Neural cell (in vitro differentiated cells): ENCODE data around the gene OR8H3. TPM values are rescaled to one million over a fixed set of nuclear protein-coding genes. Genes with fewer than 3 reads are reported as not detected.
"Not testable (repeated sequence)": the region's sequence is repeated elsewhere in the genome, so short reads cannot be mapped to it uniquely, and the experiment has no call there.

ENCODE experiments used
- H2AFZ ChIP-seq: fragments of 200-600, 300-800 bp; sonication (generic), shearing (Covaris generic); 2 replicates; pipeline ENCODE4 v1.6.0; 2014; ENCODE audit warnings: low read depth, mild to moderate bottlenecking, antibody characterized with exemption, low read length, moderate library complexity
- H3F3A ChIP-seq: fragments of 200-600 bp; shearing (Covaris generic); 2 replicates; pipeline ENCODE4 v1.6.1; 2016; ENCODE audit warnings: mild to moderate bottlenecking, moderate library complexity, mixed read lengths, antibody characterized with exemption, low read length; ENCODE audit not compliant: insufficient read depth, poor library complexity, severe bottlenecking
- H3K27ac ChIP-seq: fragments of 200-600, 300-800 bp; sonication (generic), shearing (Covaris generic); 2 replicates; pipeline ENCODE4 v1.5.1; 2014; ENCODE audit warnings: mild to moderate bottlenecking, low read length, moderate library complexity
- H3K27me3 ChIP-seq: fragments of 300-800, 200-600 bp; sonication (generic), shearing (Covaris generic); 2 replicates; pipeline ENCODE4 v1.6.0; 2014; ENCODE audit warnings: mild to moderate bottlenecking, low read depth, low read length, moderate library complexity; ENCODE audit not compliant: insufficient read depth
- H3K36me3 ChIP-seq: fragments of 300-800, 200-600 bp; sonication (generic), shearing (Covaris generic); 2 replicates; pipeline ENCODE4 v1.5.1; 2014; ENCODE audit warnings: mild to moderate bottlenecking, antibody characterized with exemption, low read length, moderate library complexity; ENCODE audit not compliant: insufficient read depth
- H3K4me2 ChIP-seq: fragments of 300-800, 200-600 bp; sonication (generic), shearing (Covaris generic); 2 replicates; pipeline ENCODE4 v1.6.0; 2014; ENCODE audit warnings: mild to moderate bottlenecking, low read length
- H3K4me3 ChIP-seq: fragments of 300-800, 200-600 bp; sonication (generic), shearing (Covaris generic); 2 replicates; pipeline ENCODE4 v1.5.1; 2014; ENCODE audit warnings: mild to moderate bottlenecking, low read length, moderate library complexity
- H3K79me2 ChIP-seq: fragments of 200-600 bp; shearing (Covaris generic); replicated peaks from 2 replicates; pipeline ENCODE4 v1.6.0; 2014; ENCODE audit warnings: mild to moderate bottlenecking, low read length, moderate library complexity; ENCODE audit not compliant: insufficient read depth
- H3K9ac ChIP-seq: fragments of 300-800, 200-600 bp; sonication (generic), shearing (Covaris generic); 2 replicates; pipeline ENCODE4 v1.6.1; 2016; ENCODE audit warnings: mild to moderate bottlenecking, low read length, mixed read lengths
- H3K9me2 ChIP-seq: fragments of 200-600 bp; shearing (Covaris generic); 2 replicates; pipeline ENCODE4 v1.6.1; 2016; ENCODE audit warnings: mild to moderate bottlenecking, low read length, mixed read lengths; ENCODE audit not compliant: insufficient read depth
- H3K9me3 ChIP-seq: fragments of 200-600, 300-800 bp; sonication (generic), shearing (Covaris generic); 2 replicates; pipeline ENCODE4 v1.6.1; 2016; ENCODE audit warnings: mild to moderate bottlenecking, mixed run types, low read length, moderate library complexity, mixed read lengths
- H4K20me1 ChIP-seq: fragments of 200-600 bp; shearing (Covaris generic); 2 replicates; pipeline ENCODE4 v1.6.1; 2016; ENCODE audit warnings: mild to moderate bottlenecking, mixed run types; ENCODE audit not compliant: insufficient read depth
- CTCF ChIP-seq: fragments of 450-650 bp; IDR thresholded peaks from 2 replicates; pipeline ENCODE4 v1.5.1; 2014; ENCODE audit warnings: antibody characterized with exemption, mild to moderate bottlenecking, moderate library complexity; ENCODE audit not compliant: poor library complexity, severe bottlenecking
- EP300 ChIP-seq: fragments of 450-650 bp; conservative IDR thresholded peaks from 2 replicates; pipeline ENCODE4 v1.6.1; 2014; ENCODE audit warnings: antibody characterized with exemption, mild to moderate bottlenecking, moderate library complexity; ENCODE audit not compliant: poor library complexity, severe bottlenecking
- EZH2 ChIP-seq: fragments of 200-600, 300-800 bp; shearing (Covaris generic), sonication (generic); IDR thresholded peaks from 2 replicates; pipeline ENCODE4 v1.6.1; 2014; ENCODE audit warnings: antibody characterized with exemption, low read length, borderline replicate concordance, mild to moderate bottlenecking; ENCODE audit not compliant: insufficient read depth, poor library complexity, severe bottlenecking
- MXI1 ChIP-seq: fragments of 450-650 bp; conservative IDR thresholded peaks from 2 replicates; pipeline ENCODE4 v1.6.1; 2014; ENCODE audit warnings: antibody characterized with exemption, mild to moderate bottlenecking; ENCODE audit not compliant: poor library complexity, severe bottlenecking
- POLR2AphosphoS5 ChIP-seq: IDR thresholded peaks from 2 replicates; pipeline ENCODE4 v1.6.1; 2012
- RAD21 ChIP-seq: fragments of 450-650 bp; conservative IDR thresholded peaks from 2 replicates; pipeline ENCODE4 v1.6.1; 2014; ENCODE audit warnings: antibody characterized with exemption, mild to moderate bottlenecking, moderate library complexity
- SMC3 ChIP-seq: fragments of 450-650 bp; conservative IDR thresholded peaks from 2 replicates; pipeline ENCODE4 v1.6.1; 2014; ENCODE audit warnings: antibody characterized with exemption, mild to moderate bottlenecking, moderate library complexity; ENCODE audit not compliant: poor library complexity
- TAF1 ChIP-seq: IDR thresholded peaks from 2 replicates; pipeline ENCODE4 v1.6.1; 2012; ENCODE audit warnings: low read depth
- polyA plus RNA-seq: library from polyadenylated mRNA; depleted of rRNA; stranded (reverse); fragments of >200 nt; gene quantifications from 2 replicates; pipeline ENCODE4 v1.2.3, GENCODE V29; 2014
- TF ChIP-seq, protein P1 (sequence below): IDR thresholded peaks from 2 replicates; pipeline ENCODE4 v1.6.1; 2012; ENCODE audit warnings: borderline replicate concordance

Gene OR8H3
- polyA plus RNA-seq, 1 donor from 2014 or later: not detected

DNA sequence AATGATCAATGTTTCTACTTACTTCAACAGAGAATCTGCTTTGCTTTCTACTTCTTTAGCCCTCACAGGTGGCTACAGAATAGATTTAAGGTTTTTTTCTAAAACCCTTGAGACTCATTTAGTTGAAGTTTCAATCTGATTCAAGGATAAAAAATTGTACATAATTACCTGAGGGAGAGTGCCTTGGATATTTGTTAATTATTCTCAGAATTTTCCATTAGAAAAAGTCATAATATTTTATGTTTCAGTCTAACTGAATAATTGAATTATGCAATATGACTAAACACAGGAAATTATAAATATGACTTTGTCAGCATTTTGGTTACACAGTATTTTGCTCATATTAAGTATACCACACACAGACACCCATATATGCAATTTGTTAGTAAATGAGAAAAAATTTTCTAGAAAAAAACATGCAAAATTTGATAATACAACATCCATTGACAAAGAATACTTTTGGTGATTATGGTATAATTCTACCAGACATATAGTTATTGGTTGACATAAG is 18.0 kb downstream of the OR8H3 start, which contains the start of gene OR8J3:
Gene OR8J3 (minus strand): TSS at position 51 of the 511 bp plus-strand sequence. CDS start 2,483 bp downstream, outside the sequence.
- Histone ChIP-seq H3K4me3 (no peak within 1 kb of the TSS), H3F3A (no peaks in the 10 kb centered on the region), H4K20me1 (no peaks in the 10 kb centered on the region), H2AFZ (no peak within 1 kb of the TSS), H3K9ac (no peak within 1 kb of the TSS), H3K27me3 (no peaks in the 10 kb centered on the region), H3K9me3 (no peaks in the 10 kb centered on the region), H3K4me2 (no peak within 1 kb of the TSS), H3K36me3 (no peaks in the 10 kb centered on the region), H3K27ac (no peak within 1 kb of the TSS), H3K79me2 (no peaks in the 10 kb centered on the region), H3K9me2 (no peaks in the 10 kb centered on the region)
- TF ChIP-seq CTCF: no peak
- TF ChIP-seq SMC3: no peak
- TF ChIP-seq TAF1: no peak
- TF ChIP-seq EP300: no peak
- TF ChIP-seq, protein P1, sequence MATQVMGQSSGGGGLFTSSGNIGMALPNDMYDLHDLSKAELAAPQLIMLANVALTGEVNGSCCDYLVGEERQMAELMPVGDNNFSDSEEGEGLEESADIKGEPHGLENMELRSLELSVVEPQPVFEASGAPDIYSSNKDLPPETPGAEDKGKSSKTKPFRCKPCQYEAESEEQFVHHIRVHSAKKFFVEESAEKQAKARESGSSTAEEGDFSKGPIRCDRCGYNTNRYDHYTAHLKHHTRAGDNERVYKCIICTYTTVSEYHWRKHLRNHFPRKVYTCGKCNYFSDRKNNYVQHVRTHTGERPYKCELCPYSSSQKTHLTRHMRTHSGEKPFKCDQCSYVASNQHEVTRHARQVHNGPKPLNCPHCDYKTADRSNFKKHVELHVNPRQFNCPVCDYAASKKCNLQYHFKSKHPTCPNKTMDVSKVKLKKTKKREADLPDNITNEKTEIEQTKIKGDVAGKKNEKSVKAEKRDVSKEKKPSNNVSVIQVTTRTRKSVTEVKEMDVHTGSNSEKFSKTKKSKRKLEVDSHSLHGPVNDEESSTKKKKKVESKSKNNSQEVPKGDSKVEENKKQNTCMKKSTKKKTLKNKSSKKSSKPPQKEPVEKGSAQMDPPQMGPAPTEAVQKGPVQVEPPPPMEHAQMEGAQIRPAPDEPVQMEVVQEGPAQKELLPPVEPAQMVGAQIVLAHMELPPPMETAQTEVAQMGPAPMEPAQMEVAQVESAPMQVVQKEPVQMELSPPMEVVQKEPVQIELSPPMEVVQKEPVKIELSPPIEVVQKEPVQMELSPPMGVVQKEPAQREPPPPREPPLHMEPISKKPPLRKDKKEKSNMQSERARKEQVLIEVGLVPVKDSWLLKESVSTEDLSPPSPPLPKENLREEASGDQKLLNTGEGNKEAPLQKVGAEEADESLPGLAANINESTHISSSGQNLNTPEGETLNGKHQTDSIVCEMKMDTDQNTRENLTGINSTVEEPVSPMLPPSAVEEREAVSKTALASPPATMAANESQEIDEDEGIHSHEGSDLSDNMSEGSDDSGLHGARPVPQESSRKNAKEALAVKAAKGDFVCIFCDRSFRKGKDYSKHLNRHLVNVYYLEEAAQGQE: no peak
- TF ChIP-seq RAD21: no peak
- no peak for TF ChIP-seq MXI1
- no peak for TF ChIP-seq EZH2
- no peak for TF ChIP-seq POLR2AphosphoS5

DNA sequence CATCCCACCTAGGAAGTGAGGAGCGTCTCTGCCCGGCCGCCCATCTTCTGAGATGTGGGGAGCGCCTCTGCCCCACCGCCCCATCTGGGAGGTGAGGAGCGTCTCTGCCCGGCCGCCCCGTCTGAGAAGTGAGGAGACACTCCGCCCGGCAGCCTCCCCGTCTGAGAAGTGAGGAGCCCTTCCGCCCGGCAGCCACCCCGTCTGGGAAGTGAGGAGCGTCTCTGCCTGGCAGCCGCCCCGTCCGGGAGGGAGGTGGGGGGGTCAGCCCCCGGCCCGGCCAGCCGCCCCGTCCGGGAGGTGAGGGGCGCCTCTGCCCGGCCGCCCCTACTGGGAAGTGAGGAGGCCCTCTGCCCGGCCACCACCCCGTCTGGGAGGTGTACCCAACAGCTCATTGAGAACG is 21.5 kb downstream of the OR8H3 start:
- not testable (repeated sequence) for H3K27ac ChIP-seq, H4K20me1 ChIP-seq, H3K4me2 ChIP-seq, H3K36me3 ChIP-seq, H3K9me3 ChIP-seq, H3K27me3 ChIP-seq, H3K9ac ChIP-seq, H3K4me3 ChIP-seq, H2AFZ ChIP-seq, H3K79me2 ChIP-seq, H3K9me2 ChIP-seq, H3F3A ChIP-seq

DNA sequence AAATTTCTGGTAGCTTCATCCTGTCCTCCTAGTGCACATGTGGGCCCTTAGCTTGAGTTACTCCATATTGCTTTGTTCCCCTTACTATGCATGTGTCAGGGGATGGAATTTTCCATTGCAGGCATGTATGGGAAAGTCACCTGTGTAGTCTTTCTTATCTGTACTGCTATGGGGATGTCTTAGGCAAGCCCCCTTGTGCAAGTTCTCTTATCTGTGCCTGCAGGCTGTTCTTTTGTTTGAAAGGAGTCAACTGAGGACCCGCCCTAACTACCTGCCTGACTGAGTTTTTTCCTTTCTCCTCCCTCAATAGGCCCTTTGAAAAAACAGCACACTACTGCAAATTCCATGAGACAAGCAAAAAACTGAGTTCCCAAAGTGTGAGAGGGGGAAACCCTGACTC is 29.2 kb downstream of the OR8H3 start:
- TF ChIP-seq CTCF (no peak), EP300 (no peak), TAF1 (no peak), EZH2 (no peak), SMC3 (no peak), MXI1 (no peak), RAD21 (no peak)
- TF ChIP-seq, protein P1: no peak
- Histone ChIP-seq H3K27ac (no peak overlapping the region), H3K9me3 (no peaks in the 10 kb centered on the region), H4K20me1 (no peaks in the 10 kb centered on the region), H3K4me2 (no peak overlapping the region), H3F3A (no peaks in the 10 kb centered on the region), H3K27me3 (no peaks in the 10 kb centered on the region), H3K79me2 (no peaks in the 10 kb centered on the region), H3K4me3 (no peak overlapping the region), H2AFZ (no peak overlapping the region), H3K9ac (no peak overlapping the region), H3K9me2 (no peaks in the 10 kb centered on the region), H3K36me3 (no peaks in the 10 kb centered on the region)
